ENCODE measurements around the gene DCAF4. TPM values are rescaled to one million over a fixed set of nuclear protein-coding genes. Genes with fewer than 3 reads are reported as not detected.
A peak's percentile ranks its signal among the peaks of the same experiment; 100 is the strongest.

The DCAF4 gene
- total RNA-seq, 4 donors from 2014 or later = 7.9 to 211 (median 22.8) TPM

DNA sequence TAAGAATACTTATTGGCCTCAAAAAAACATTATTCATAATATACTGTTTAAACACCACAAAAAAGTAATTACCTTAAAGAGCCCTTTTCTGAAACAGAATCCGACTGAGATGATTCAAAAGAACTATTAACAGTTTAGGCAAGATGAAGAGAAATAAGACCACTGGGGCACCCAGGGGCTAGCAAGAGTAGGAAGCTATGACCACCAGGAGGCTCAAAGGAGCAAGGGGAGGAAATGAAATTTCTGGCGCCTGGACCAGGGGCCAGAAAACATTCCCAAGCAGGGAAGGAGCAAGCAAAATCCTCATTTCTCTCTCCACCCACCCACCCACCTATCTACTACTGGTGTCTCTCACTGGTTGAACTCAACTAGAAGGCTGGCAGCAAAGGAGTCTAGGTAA, 6.3 kb upstream of the DCAF4 start:
- in situ Hi-C loops (cut with MboI; ENCODE audit: low pct_ligation_motif_present in 1 of 4, low pct_unique_long_range_greater_than_20kb in 1 of 4, low sequenced_read_pairs in 3 of 4) = no loop called here
- Histone ChIP-seq H3K27me3 (peaks cover 10% of the 10 kb centered on the region), H3K4me3 (no peak overlapping the region), H3K36me3 (no peaks in the 10 kb centered on the region), H3K9me3 (no peaks in the 10 kb centered on the region), H3K4me1 (no peaks in the 10 kb centered on the region), H3K27ac (no peak overlapping the region)
- no peak for DNase-seq
- intact Hi-C loops (cut with DNase I; ENCODE audit: low total_unique reads) = no loop called here
- 46 to 86% methylated on average over 2 of the region's 2 CpGs for WGBS, 2 donors (ENCODE audit: low coverage in 1 of 2)
- TF ChIP-seq, protein P1, sequence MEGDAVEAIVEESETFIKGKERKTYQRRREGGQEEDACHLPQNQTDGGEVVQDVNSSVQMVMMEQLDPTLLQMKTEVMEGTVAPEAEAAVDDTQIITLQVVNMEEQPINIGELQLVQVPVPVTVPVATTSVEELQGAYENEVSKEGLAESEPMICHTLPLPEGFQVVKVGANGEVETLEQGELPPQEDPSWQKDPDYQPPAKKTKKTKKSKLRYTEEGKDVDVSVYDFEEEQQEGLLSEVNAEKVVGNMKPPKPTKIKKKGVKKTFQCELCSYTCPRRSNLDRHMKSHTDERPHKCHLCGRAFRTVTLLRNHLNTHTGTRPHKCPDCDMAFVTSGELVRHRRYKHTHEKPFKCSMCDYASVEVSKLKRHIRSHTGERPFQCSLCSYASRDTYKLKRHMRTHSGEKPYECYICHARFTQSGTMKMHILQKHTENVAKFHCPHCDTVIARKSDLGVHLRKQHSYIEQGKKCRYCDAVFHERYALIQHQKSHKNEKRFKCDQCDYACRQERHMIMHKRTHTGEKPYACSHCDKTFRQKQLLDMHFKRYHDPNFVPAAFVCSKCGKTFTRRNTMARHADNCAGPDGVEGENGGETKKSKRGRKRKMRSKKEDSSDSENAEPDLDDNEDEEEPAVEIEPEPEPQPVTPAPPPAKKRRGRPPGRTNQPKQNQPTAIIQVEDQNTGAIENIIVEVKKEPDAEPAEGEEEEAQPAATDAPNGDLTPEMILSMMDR (IDR thresholded peaks at IDR 0.05) = no peak
- TF ChIP-seq POLR2AphosphoS5 (IDR thresholded peaks at IDR 0.05) (no peak), EP300 (IDR thresholded peaks at IDR 0.05; ENCODE audit: low read depth) (no peak), POLR2A (IDR thresholded peaks at IDR 0.05) (no peak)

GRCh38 chr14:72921396-72921795, 4.9 kb upstream of the DCAF4 start:
- intact Hi-C loops (cut with DNase I; ENCODE audit: low total_unique reads) (no loop called here), in situ Hi-C loops (cut with MboI; ENCODE audit: low pct_ligation_motif_present in 1 of 4, low pct_unique_long_range_greater_than_20kb in 1 of 4, low sequenced_read_pairs in 3 of 4) (no loop called here)
- peaks cover 10% of the 10 kb centered on the region for H3K27me3 ChIP-seq
- TF ChIP-seq POLR2AphosphoS5 (IDR thresholded peaks at IDR 0.05) (no peak), POLR2A (IDR thresholded peaks at IDR 0.05) (no peak), EP300 (IDR thresholded peaks at IDR 0.05; ENCODE audit: low read depth) (no peak)
- TF ChIP-seq, protein P1 (IDR thresholded peaks at IDR 0.05) = no peak
- no peak overlapping the region for H3K27ac ChIP-seq
- DNase-seq = no peak
- no peaks in the 10 kb centered on the region for H3K36me3 ChIP-seq
- H3K4me1 ChIP-seq = peaks cover 0 to 6% (median 2%) of the 10 kb centered on the region in 4 donors
- no peak overlapping the region for H3K4me3 ChIP-seq
- H3K9me3 ChIP-seq = no peaks in the 10 kb centered on the region

DNA sequence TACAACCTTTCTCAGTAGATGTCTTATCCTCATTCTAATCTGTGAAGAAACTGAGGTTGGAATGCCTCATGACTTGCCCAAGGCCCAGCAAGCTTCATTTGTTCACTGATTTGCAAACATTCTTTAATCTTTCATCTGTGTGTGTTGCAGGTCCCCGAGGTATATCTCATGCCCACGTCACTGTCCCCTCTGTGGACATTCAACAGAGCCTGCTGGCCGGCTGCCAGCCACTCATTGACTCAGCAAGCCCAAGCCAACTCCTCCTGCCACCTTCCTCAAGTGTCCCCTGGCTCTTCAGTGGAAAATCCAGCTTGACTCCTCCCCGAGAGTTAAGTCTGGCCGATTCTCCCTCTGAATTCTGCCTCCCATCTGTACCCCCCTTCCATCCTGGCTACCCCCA, 1.9 kb upstream of the DCAF4 start:
- no peak for DNase-seq
- Histone ChIP-seq H3K4me3 (no peak overlapping the region), H3K27ac (no peak overlapping the region), H3K36me3 (no peaks in the 10 kb centered on the region), H3K27me3 (peaks cover 10% of the 10 kb centered on the region), H3K9me3 (no peaks in the 10 kb centered on the region), H3K4me1 (peaks cover 0 to 16% (median 5%) of the 10 kb centered on the region in 4 donors)
- TF ChIP-seq, protein P1 (IDR thresholded peaks at IDR 0.05) = no peak
- TF ChIP-seq POLR2AphosphoS5 (IDR thresholded peaks at IDR 0.05) (no peak), POLR2A (IDR thresholded peaks at IDR 0.05) (no peak), EP300 (IDR thresholded peaks at IDR 0.05; ENCODE audit: low read depth) (no peak)
- intact Hi-C loops (cut with DNase I; ENCODE audit: low total_unique reads) = no loop called here
- WGBS, 2 donors (ENCODE audit: low coverage in 1 of 2) = 61 to 68% methylated on average over 3 to 5 of the region's 5 CpGs
- in situ Hi-C loops (cut with MboI; ENCODE audit: low pct_ligation_motif_present in 1 of 4, low pct_unique_long_range_greater_than_20kb in 1 of 4, low sequenced_read_pairs in 3 of 4) = no loop called here

GRCh38 chr14:72925171-72925759, 999 bp upstream of the DCAF4 start:
- intact Hi-C loops (cut with DNase I; ENCODE audit: low total_unique reads) (no loop called here), in situ Hi-C loops (cut with MboI; ENCODE audit: low pct_ligation_motif_present in 1 of 4, low pct_unique_long_range_greater_than_20kb in 1 of 4, low sequenced_read_pairs in 3 of 4) (no loop called here)
- H3K27me3 ChIP-seq = peaks cover 6% of the 10 kb centered on the region
- TF ChIP-seq POLR2A (IDR thresholded peaks at IDR 0.05) = no peak
- TF ChIP-seq, protein P1 (IDR thresholded peaks at IDR 0.05) = no peak
- TF ChIP-seq EP300 (IDR thresholded peaks at IDR 0.05; ENCODE audit: low read depth) = no peak
- no peak for TF ChIP-seq POLR2AphosphoS5 (IDR thresholded peaks at IDR 0.05)
- H3K36me3 ChIP-seq = no peaks in the 10 kb centered on the region
- 86 to 100% methylated on average over 3 to 22 of the region's 22 CpGs for WGBS, 2 donors (ENCODE audit: low coverage in 1 of 2)
- no peak for DNase-seq
- peak overlapping the region in 3 of 4 donors; percentile 47 to 87 (median 68) for H3K27ac ChIP-seq
- peak overlapping the region in 1 of 4 donors; percentile 72 for H3K4me3 ChIP-seq
- H3K4me1 ChIP-seq = peaks cover 0 to 16% (median 5%) of the 10 kb centered on the region in 4 donors
- no peaks in the 10 kb centered on the region for H3K9me3 ChIP-seq
